ENCODE data around the gene SSC5D. TPM values are rescaled to one million over a fixed set of nuclear protein-coding genes. Genes with fewer than 3 reads are reported as not detected.

SSC5D gene
- total and polyA plus RNA-seq, 2 of the 4 experiments (the other 2 are of a cell fraction) = 1.4 to 19.1 TPM

DNA sequence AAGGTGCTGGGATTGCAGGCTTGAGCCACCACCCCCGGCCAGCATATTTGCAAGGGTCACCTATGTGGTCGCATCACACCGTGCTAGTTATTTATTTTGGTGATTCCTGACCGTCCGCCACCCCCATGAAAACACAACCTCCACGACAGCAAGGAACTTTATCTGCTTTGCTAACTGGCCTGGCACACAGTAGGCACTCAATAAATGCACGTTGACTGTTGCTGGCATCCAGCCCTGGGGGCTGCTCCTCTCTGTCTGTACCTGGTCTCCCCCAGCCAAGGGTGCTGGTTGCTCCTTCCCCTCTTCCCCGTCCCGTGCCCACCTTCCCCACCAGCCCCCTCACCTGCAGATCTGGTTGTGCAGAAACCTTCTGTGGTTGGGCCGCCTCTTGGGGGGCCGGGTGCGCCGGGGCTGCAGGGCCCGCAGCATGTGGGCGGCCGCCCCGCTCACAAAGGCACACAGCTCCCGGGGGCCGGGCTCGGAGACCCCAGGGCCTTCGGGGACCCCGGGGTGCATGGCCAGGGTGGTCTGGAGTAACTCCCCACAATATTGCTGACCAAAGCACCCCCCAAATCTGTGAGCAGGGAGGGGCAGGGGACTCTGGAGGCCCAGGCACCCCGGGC lies 24.1 kb upstream of the SSC5D start:
- no peak for TF ChIP-seq CHD1 (IDR thresholded peaks at IDR 0.05; ENCODE audit: low read depth, low read length)
- H2BK20ac ChIP-seq (ENCODE audit: low read depth, low read length) = no peak overlapping the region
- no peaks in the 10 kb centered on the region for H3K27me3 ChIP-seq (ENCODE audit: control insufficient read depth, insufficient read depth, low read length)
- H2AFZ ChIP-seq (replicated peaks; ENCODE audit: low read length, poor library complexity) = no peak overlapping the region
- no peak overlapping the region for H3K9ac ChIP-seq (ENCODE audit: low read depth, low read length)
- POLR2A ChIA-PET (ENCODE audit: unreplicated experiment) = no interaction called here
- H2BK15ac ChIP-seq (ENCODE audit: low read depth, low read length) = no peak overlapping the region
- peaks cover 4% of the 10 kb centered on the region; the same call in 1 of the 2 replicates for H3K9me1 ChIP-seq (ENCODE audit: insufficient read depth, low read length)
- dilution Hi-C loops (cut with HindIII; ENCODE audit: low sequenced_read_pairs, unreplicated experiment) (no loop called here), in situ Hi-C loops (cut with MboI; ENCODE audit: low sequenced_read_pairs) (no loop called here), intact Hi-C loops (cut with micrococcal nuclease) (no loop called here)
- H4K5ac ChIP-seq (ENCODE audit: low read depth, low read length) = no peak overlapping the region
- H3K27ac ChIP-seq (ENCODE audit: insufficient read depth, low read length) = no peak overlapping the region
- peaks cover 11% of the 10 kb centered on the region for H3K4me1 ChIP-seq (ENCODE audit: control insufficient read depth, insufficient read depth, low read length)
- CTCF ChIA-PET = no interaction called here
- no peak overlapping the region for H2BK120ac ChIP-seq (ENCODE audit: low read depth, low read length)
- H3K4me3 ChIP-seq (ENCODE audit: insufficient read depth, low read depth, low read length) = no peak overlapping the region
- H3K23ac ChIP-seq (ENCODE audit: low read depth, low read length) = no peak overlapping the region
- DNase-seq = no peak
- no peak overlapping the region for H4K8ac ChIP-seq (ENCODE audit: low read depth in 2 of 2, low read length in 2 of 2)
- H4K91ac ChIP-seq (ENCODE audit: insufficient read depth, low read depth, low read length) = no peak overlapping the region
- ATAC-seq (ENCODE audit: low read depth) = no peak
- peaks cover 4% of the 10 kb centered on the region; the same call in 1 of the 2 replicates for H4K20me1 ChIP-seq (ENCODE audit: insufficient read depth, low read length)
- H3K9me3 ChIP-seq (ENCODE audit: control insufficient read depth, insufficient read depth, low read length) = no peaks in the 10 kb centered on the region
- no peak overlapping the region for H3K4ac ChIP-seq (ENCODE audit: low read depth, low read length)
- no peak overlapping the region for H3K56ac ChIP-seq (ENCODE audit: extremely low read depth, insufficient read depth, low read length)
- H2AK9ac ChIP-seq (replicated peaks; ENCODE audit: low read depth, low read length, poor library complexity) = no peak overlapping the region
- no peak overlapping the region for H2AK5ac ChIP-seq (ENCODE audit: low read depth, low read length)
- WGBS, 2 experiments (ENCODE audit: extremely low coverage in 2 of 2, insufficient read length in 1 of 2) = 59% methylated on average over 9 of the region's 23 CpGs; no CpG with 5 or more reads in 1 of the 2 experiments
- H3K14ac ChIP-seq (replicated peaks; ENCODE audit: low read depth, low read length) = no peak overlapping the region
- no peaks in the 10 kb centered on the region for H3K36me3 ChIP-seq (ENCODE audit: control insufficient read depth, insufficient read depth, low read length)
- no peak overlapping the region for H3K4me2 ChIP-seq (ENCODE audit: low read depth, low read length)
- H2BK5ac ChIP-seq (ENCODE audit: low read depth, low read length, poor library complexity, severe bottlenecking) = no peak overlapping the region
- H3K18ac ChIP-seq (ENCODE audit: low read depth, low read length) = no peak overlapping the region
- BruUV-seq (replicated peaks) = no TSS peak
- H3K79me1 ChIP-seq (ENCODE audit: low read depth in 1 of 2, low read length in 2 of 2) = peaks cover 5 to 21% of the 10 kb centered on the region in 2 experiments; a peak in 3 of 4 replicates

Data from IMR-90 (cell line).